ENCODE data around the gene SLC25A19.
A peak's percentile ranks its signal among the peaks of the same experiment; 100 is the strongest.

SLC25A19 gene

GRCh38 chr17:75272848-75273184 lies 16.4 kb downstream of the SLC25A19 start:
- Histone ChIP-seq H3K36me3 (ENCODE audit: control insufficient read depth in 1 of 2, insufficient read depth in 2 of 2, low read length in 2 of 2) (peaks cover 3 to 5% of the 10 kb centered on the region in 2 donors), H3K27me3 (ENCODE audit: low read depth, low read length) (no peaks in the 10 kb centered on the region), H3K4me1 (ENCODE audit: control insufficient read depth in 1 of 2, insufficient read depth in 2 of 2, low read length in 2 of 2) (peaks cover 4 to 26% of the 10 kb centered on the region in 2 donors), H3K4me3 (ENCODE audit: low read depth in 1 of 2, low read length in 2 of 2) (no peak overlapping the region), H3K9me3 (ENCODE audit: control insufficient read depth in 1 of 2, low read length in 2 of 2) (no peaks in the 10 kb centered on the region), H3K27ac (ENCODE audit: low read length) (no peak overlapping the region)

- Histone ChIP-seq H3K9me3 (ENCODE audit: control insufficient read depth in 1 of 2, low read length in 2 of 2) (no peaks in the 10 kb centered on the region), H3K36me3 (ENCODE audit: control insufficient read depth in 1 of 2, insufficient read depth in 2 of 2, low read length in 2 of 2) (peaks cover under 1 to 2% of the 10 kb centered on the region in 2 donors), H3K4me1 (ENCODE audit: control insufficient read depth in 1 of 2, insufficient read depth in 2 of 2, low read length in 2 of 2) (peaks cover 4 to 29% of the 10 kb centered on the region in 2 donors), H3K4me3 (ENCODE audit: low read depth in 1 of 2, low read length in 2 of 2) (peak overlapping the region; percentile 60 to 81), H3K27me3 (ENCODE audit: low read depth, low read length) (no peaks in the 10 kb centered on the region), H3K27ac (ENCODE audit: low read length) (no peak overlapping the region)
Measured at GRCh38 chr17:75271955-75272847, 17.0 kb downstream of the SLC25A19 start.

- H3K4me3 ChIP-seq (ENCODE audit: low read depth in 1 of 2, low read length in 2 of 2): peak overlapping the region; percentile 60 to 81
- no peaks in the 10 kb centered on the region for H3K27me3 ChIP-seq (ENCODE audit: low read depth, low read length)
- H3K27ac ChIP-seq (ENCODE audit: low read length): no peak overlapping the region
- peaks cover 4 to 29% of the 10 kb centered on the region in 2 donors for H3K4me1 ChIP-seq (ENCODE audit: control insufficient read depth in 1 of 2, insufficient read depth in 2 of 2, low read length in 2 of 2)
- H3K9me3 ChIP-seq (ENCODE audit: control insufficient read depth in 1 of 2, low read length in 2 of 2): no peaks in the 10 kb centered on the region
- H3K36me3 ChIP-seq (ENCODE audit: control insufficient read depth in 1 of 2, insufficient read depth in 2 of 2, low read length in 2 of 2): peaks cover 2 to 5% of the 10 kb centered on the region in 2 donors
Measured at GRCh38 chr17:75271233-75271954, 17.8 kb downstream of the SLC25A19 start.

DNA sequence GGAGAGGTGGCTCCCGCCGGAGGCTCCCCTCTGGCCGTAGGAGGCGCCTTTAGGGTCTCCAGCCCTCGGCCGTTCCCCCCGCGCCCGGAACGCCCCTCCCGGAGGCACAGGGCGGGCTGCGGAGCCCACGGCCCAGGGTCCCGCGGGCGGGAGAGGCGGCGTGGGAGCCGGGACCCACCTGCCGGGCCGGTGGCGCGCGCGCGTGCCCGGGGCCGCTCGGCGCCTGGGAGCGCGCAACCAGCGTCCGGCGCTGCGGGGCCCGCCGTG lies 18.3 kb downstream of the SLC25A19 start, which contains the start of gene MIF4GD:
Gene MIF4GD, minus strand, starts transcription at position 266 of the 267 bp plus-strand sequence. CDS start 1,036 bp downstream, outside the sequence.
- peak within 1 kb of the TSS; percentile 54 for H3K27ac ChIP-seq (ENCODE audit: low read length)
- peaks cover 4 to 29% of the 10 kb centered on the region in 2 donors for H3K4me1 ChIP-seq (ENCODE audit: control insufficient read depth in 1 of 2, insufficient read depth in 2 of 2, low read length in 2 of 2)
- H3K4me3 ChIP-seq (ENCODE audit: low read depth in 1 of 2, low read length in 2 of 2): peak within 1 kb of the TSS; percentile 71 to 82
- no peaks in the 10 kb centered on the region for H3K9me3 ChIP-seq (ENCODE audit: control insufficient read depth in 1 of 2, low read length in 2 of 2)
- no peaks in the 10 kb centered on the region for H3K27me3 ChIP-seq (ENCODE audit: low read depth, low read length)
- peaks cover 7 to 10% of the 10 kb centered on the region in 2 donors for H3K36me3 ChIP-seq (ENCODE audit: control insufficient read depth in 1 of 2, insufficient read depth in 2 of 2, low read length in 2 of 2)

DNA sequence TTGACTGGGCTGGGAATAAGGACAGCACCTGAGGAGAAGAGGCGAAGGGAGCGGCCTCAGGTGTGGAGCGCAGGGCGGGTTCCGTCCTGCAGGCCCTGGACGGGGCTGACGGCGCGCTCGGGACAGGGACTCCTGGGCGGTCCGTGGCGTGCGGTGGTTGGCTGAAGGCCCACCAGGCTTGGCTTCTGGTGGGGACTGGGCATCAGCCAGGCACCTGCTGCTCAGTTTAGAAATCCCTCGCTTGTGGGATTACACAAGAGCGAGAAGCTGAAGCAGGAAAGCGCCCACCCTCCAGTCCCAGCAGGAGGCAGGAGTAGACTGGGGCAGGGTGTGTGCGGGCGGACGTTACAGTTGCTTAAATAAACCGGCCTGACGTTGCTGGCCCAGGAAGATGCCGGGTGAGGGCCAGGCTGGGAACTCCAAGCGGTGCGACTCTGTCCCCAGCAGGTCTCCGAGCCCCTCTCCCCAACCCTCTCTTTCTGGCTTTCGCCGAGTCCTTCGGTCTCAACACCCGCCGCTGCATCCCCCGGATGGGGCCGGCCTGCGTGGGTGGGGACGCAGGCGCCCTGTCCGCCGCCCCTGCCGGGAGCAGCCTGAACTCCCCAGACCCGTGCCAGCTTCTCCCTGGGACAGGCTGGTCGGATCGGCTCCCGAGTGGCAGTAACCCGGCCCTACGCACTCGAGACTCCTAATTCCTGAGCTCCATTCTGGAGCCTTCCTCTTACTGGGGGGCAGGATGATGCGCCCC lies 18.8 kb downstream of the SLC25A19 start:
- H3K27ac ChIP-seq (ENCODE audit: low read length): peak overlapping the region; percentile 54
- peaks cover 4 to 29% of the 10 kb centered on the region in 2 donors for H3K4me1 ChIP-seq (ENCODE audit: control insufficient read depth in 1 of 2, insufficient read depth in 2 of 2, low read length in 2 of 2)
- H3K36me3 ChIP-seq (ENCODE audit: control insufficient read depth in 1 of 2, insufficient read depth in 2 of 2, low read length in 2 of 2): peaks cover 12 to 15% of the 10 kb centered on the region in 2 donors

GRCh38 chr17:75269844-75270217 lies 19.4 kb downstream of the SLC25A19 start:
- Histone ChIP-seq H3K4me3 (ENCODE audit: low read depth in 1 of 2, low read length in 2 of 2) (peak overlapping the region; percentile 71 to 82), H3K27ac (ENCODE audit: low read length) (peak overlapping the region; percentile 54), H3K9me3 (ENCODE audit: control insufficient read depth in 1 of 2, low read length in 2 of 2) (no peaks in the 10 kb centered on the region), H3K4me1 (ENCODE audit: control insufficient read depth in 1 of 2, insufficient read depth in 2 of 2, low read length in 2 of 2) (peaks cover 4 to 29% of the 10 kb centered on the region in 2 donors), H3K36me3 (ENCODE audit: control insufficient read depth in 1 of 2, insufficient read depth in 2 of 2, low read length in 2 of 2) (peaks cover 13 to 15% of the 10 kb centered on the region in 2 donors), H3K27me3 (ENCODE audit: low read depth, low read length) (no peaks in the 10 kb centered on the region)

More for the DNA sequence above, 18.8 kb downstream of the SLC25A19 start:
- no peaks in the 10 kb centered on the region for H3K9me3 ChIP-seq (ENCODE audit: control insufficient read depth in 1 of 2, low read length in 2 of 2)
- peak overlapping the region; percentile 71 to 82 for H3K4me3 ChIP-seq (ENCODE audit: low read depth in 1 of 2, low read length in 2 of 2)
- no peaks in the 10 kb centered on the region for H3K27me3 ChIP-seq (ENCODE audit: low read depth, low read length)

DNA sequence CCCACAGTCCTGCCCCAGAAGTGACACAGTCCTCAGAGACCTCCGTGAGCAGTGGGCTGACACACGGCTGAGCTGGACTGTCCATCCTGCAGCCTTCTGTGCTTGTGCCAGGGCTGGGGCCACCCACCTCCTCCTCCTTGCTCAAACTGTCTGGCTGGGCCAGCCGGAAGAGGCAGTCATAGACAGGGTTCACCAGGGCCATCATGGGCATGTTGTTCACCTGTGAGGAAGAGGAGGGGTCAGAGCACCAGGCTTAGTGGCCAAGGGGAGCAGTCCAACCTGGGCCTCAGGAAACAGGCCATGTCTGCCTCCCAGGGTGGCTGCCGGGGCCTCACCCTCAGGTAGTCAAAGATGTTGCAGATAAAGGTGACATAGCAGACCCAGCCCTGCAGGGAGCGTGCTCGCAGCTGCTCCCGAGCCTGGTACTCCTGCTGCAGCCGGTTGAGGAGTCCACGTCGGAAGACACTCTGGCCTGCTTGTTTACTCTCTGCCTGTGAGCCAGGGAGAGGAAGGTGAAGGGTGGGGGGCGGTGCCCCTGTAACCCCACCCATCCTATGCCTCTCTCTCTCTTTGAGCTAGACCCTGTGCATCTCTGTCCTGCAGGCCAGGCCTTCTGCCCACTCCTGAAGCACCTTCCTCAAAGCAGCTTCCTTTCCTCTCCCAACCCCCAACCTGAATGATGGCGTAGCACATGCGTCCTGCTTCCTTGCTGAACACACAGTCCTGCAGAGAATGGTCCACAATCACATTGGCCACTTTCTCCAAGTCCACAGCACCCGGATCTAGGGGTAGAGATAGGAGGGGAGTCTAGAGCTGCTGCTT lies 21.6 kb downstream of the SLC25A19 start:
- peaks cover 18 to 28% of the 10 kb centered on the region in 2 donors for H3K36me3 ChIP-seq (ENCODE audit: control insufficient read depth in 1 of 2, insufficient read depth in 2 of 2, low read length in 2 of 2)
- H3K4me3 ChIP-seq (ENCODE audit: low read depth in 1 of 2, low read length in 2 of 2): no peak overlapping the region
- no peaks in the 10 kb centered on the region for H3K9me3 ChIP-seq (ENCODE audit: control insufficient read depth in 1 of 2, low read length in 2 of 2)
- H3K27me3 ChIP-seq (ENCODE audit: low read depth, low read length): no peaks in the 10 kb centered on the region
- H3K4me1 ChIP-seq (ENCODE audit: control insufficient read depth in 1 of 2, insufficient read depth in 2 of 2, low read length in 2 of 2): peaks cover 8 to 26% of the 10 kb centered on the region in 2 donors
- H3K27ac ChIP-seq (ENCODE audit: low read length): no peak overlapping the region

DNA sequence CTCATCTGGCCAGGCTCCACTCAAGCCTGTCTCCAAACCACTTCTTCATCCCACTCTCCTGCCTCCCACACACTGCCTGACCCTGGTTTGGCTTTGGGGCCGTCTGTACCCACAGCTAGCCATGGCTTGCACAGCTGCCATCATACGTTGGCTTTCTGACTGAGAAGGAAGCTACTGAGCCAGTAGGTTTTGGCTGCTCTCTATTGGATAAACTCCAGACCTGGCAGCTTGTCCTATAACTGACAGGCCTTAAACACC lies 22.2 kb downstream of the SLC25A19 start:
- H3K4me3 ChIP-seq (ENCODE audit: low read depth in 1 of 2, low read length in 2 of 2): no peak overlapping the region
- H3K27ac ChIP-seq (ENCODE audit: low read length): no peak overlapping the region
- no peaks in the 10 kb centered on the region for H3K27me3 ChIP-seq (ENCODE audit: low read depth, low read length)
- H3K4me1 ChIP-seq (ENCODE audit: control insufficient read depth in 1 of 2, insufficient read depth in 2 of 2, low read length in 2 of 2): peaks cover 12 to 26% of the 10 kb centered on the region in 2 donors
- H3K9me3 ChIP-seq (ENCODE audit: control insufficient read depth in 1 of 2, low read length in 2 of 2): no peaks in the 10 kb centered on the region
- peaks cover 18 to 28% of the 10 kb centered on the region in 2 donors for H3K36me3 ChIP-seq (ENCODE audit: control insufficient read depth in 1 of 2, insufficient read depth in 2 of 2, low read length in 2 of 2)

GRCh38 chr17:75266316-75267152 lies 22.7 kb downstream of the SLC25A19 start:
- Histone ChIP-seq H3K36me3 (ENCODE audit: control insufficient read depth in 1 of 2, insufficient read depth in 2 of 2, low read length in 2 of 2) (peaks cover 18 to 28% of the 10 kb centered on the region in 2 donors), H3K4me3 (ENCODE audit: low read depth in 1 of 2, low read length in 2 of 2) (no peak overlapping the region)

More at GRCh38 chr17:75266316-75267152, 22.7 kb downstream of the SLC25A19 start:
- peaks cover 12 to 23% of the 10 kb centered on the region in 2 donors for H3K4me1 ChIP-seq (ENCODE audit: control insufficient read depth in 1 of 2, insufficient read depth in 2 of 2, low read length in 2 of 2)
- no peaks in the 10 kb centered on the region for H3K27me3 ChIP-seq (ENCODE audit: low read depth, low read length)
- H3K9me3 ChIP-seq (ENCODE audit: control insufficient read depth in 1 of 2, low read length in 2 of 2): no peaks in the 10 kb centered on the region
- no peak overlapping the region for H3K27ac ChIP-seq (ENCODE audit: low read length)
